Tibial nerve (tissue), 4 donors: ENCODE measurements around the gene SERPINI1.

ENCODE experiments used
- CTCF ChIP-seq, 5 experiments: fragments of 200-600 bp in 3 of 5; fragments of 450-650 bp in 2 of 5; sonication (generic) in 3 of 5; IDR thresholded peaks; one replicate each; pipeline ENCODE4 v1.5.1; 2016 to 2019; ENCODE audit warnings: antibody characterized with exemption in 5 of 5, mild to moderate bottlenecking in 3 of 5, moderate library complexity in 2 of 5
- EP300 ChIP-seq, 2 donors: sonication (generic); formaldehyde crosslinking; IDR thresholded peaks; one replicate each; pipeline ENCODE4 v1.6.1; 2017; ENCODE audit warnings: antibody characterized with exemption in 2 of 2, mild to moderate bottlenecking in 1 of 2

- no peak for TF ChIP-seq CTCF (IDR thresholded peaks at IDR 0.05)
- TF ChIP-seq EP300 (IDR thresholded peaks at IDR 0.05) = no peak
Observed at GRCh38 chr3:167773584-167773983, 38.1 kb downstream of the SERPINI1 start.
